Kidney epithelial cell (primary cell): ENCODE results near the gene OARD1. TPM values are rescaled to one million over a fixed set of nuclear protein-coding genes. Genes with fewer than 3 reads are reported as not detected.
A peak's percentile ranks its signal among the peaks of the same experiment; 100 is the strongest.

ENCODE experiments used
- DNase-seq: peaks from one replicate; pipeline ENCODE4 v3.0.0-alpha.2; 2010; ENCODE audit warnings: low read depth
- H3K27me3 ChIP-seq: 2 replicates; pipeline ENCODE4 v1.6.0; 2011; ENCODE audit warnings: low read length; ENCODE audit not compliant: control insufficient read depth, insufficient read depth
- H3K36me3 ChIP-seq: 2 replicates; pipeline ENCODE4 v1.5.1; 2011; ENCODE audit warnings: low read length; ENCODE audit not compliant: control insufficient read depth, insufficient read depth
- H3K4me3 ChIP-seq: 2 replicates; pipeline ENCODE4 v1.5.1; 2011; ENCODE audit warnings: low read depth, mild to moderate bottlenecking, control low read depth, low read length
- total RNA-seq: library from RNA; depleted of rRNA; stranded (reverse); fragments of >200 nt; gene quantifications from 2 replicates; pipeline ENCODE4 v1.2.3, GENCODE V29; 2015
- TF ChIP-seq, protein P1 (sequence below): IDR thresholded peaks from 2 replicates; pipeline ENCODE4 v1.5.1; 2011; ENCODE audit warnings: mild to moderate bottlenecking, moderate library complexity, low read length, control low read depth, inconsistent platforms; ENCODE audit not compliant: insufficient read depth, poor library complexity, severe bottlenecking

The OARD1 gene
- total RNA-seq, 1 donor from 2014 or later: 16.1 TPM

DNA sequence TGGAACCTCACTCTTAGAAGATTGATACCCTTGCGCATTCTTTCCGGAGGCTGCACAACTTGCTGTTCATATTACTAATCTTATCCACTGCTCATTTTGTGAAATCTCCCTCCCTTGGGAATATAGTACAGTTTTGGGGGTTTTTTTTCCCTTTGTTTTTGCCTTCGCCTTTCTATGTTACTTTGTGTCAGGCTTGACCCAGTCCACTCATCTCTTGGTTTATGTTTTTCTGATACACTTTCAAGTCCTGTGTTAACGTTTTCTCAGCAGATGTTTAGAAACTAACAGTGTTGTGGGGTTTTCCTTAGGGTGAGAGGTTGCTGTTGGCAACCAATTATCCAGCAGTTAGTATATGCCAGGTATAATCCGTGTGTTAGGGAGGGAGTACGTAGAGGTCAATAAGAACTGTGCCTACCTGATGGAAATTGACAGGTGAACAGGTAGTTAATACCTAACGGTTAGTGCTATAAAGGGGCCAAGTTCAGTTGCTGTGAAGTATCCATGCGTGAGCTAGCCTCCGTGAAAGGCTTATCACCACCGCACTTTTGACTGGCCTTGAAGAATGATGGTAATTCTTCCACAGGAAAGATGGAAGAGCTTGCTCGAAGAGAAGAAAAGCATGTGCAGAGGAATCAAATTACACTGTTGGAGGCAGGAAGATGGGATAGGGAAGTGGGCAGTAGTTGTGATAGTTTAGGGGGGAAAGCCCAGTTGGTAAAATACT is 2.0 kb upstream of the OARD1 start:
- Histone ChIP-seq H3K36me3 (no peaks in the 10 kb centered on the region), H3K4me3 (peak overlapping the region; percentile 75), H3K27me3 (no peaks in the 10 kb centered on the region)
- DNase-seq: no peak
- TF ChIP-seq, protein P1, sequence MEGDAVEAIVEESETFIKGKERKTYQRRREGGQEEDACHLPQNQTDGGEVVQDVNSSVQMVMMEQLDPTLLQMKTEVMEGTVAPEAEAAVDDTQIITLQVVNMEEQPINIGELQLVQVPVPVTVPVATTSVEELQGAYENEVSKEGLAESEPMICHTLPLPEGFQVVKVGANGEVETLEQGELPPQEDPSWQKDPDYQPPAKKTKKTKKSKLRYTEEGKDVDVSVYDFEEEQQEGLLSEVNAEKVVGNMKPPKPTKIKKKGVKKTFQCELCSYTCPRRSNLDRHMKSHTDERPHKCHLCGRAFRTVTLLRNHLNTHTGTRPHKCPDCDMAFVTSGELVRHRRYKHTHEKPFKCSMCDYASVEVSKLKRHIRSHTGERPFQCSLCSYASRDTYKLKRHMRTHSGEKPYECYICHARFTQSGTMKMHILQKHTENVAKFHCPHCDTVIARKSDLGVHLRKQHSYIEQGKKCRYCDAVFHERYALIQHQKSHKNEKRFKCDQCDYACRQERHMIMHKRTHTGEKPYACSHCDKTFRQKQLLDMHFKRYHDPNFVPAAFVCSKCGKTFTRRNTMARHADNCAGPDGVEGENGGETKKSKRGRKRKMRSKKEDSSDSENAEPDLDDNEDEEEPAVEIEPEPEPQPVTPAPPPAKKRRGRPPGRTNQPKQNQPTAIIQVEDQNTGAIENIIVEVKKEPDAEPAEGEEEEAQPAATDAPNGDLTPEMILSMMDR: no peak

DNA sequence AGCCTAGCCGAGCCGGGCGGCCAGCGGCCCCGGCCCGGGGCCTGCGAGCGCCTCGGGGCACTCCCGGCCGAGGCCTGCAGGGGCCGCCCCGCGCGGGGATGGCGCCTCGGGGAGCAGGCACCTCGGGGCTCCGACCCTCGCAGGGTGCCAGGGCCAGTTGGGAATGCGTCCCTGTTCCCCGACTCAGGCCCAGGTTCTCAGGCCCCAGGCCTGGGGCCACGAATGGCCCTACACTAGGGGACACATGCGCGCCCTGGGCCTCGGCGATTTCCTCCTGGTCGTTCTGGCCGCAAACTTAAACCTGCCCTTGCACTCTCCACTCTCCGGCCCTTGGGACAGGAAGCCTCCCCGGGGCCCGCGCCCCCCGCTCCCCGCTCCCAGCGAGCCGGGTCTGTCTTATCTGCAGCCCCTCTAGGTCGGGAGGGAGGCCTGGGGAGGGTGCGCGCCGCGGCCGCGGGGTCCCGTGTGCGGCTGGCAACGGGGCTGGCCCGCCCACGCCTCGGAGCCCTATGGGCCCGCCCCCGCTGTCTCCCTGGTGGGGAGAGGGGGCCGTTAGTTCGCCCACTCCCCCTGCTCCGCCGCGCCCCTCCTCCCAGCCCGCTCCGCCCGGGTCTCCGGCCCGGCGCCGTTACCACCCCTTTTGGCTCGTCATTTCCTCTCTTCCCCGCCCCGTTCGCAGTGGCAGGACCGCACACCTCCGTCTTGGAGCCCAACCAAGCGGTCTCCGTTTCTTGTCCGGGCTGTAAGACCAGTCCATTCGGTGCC is 1.2 kb upstream of the OARD1 start:
- TF ChIP-seq, protein P1: peak; percentile 11
- peak overlapping the region; percentile 75 for H3K4me3 ChIP-seq
- H3K36me3 ChIP-seq: no peaks in the 10 kb centered on the region
- no peaks in the 10 kb centered on the region for H3K27me3 ChIP-seq
- DNase-seq: peak; percentile 39

DNA sequence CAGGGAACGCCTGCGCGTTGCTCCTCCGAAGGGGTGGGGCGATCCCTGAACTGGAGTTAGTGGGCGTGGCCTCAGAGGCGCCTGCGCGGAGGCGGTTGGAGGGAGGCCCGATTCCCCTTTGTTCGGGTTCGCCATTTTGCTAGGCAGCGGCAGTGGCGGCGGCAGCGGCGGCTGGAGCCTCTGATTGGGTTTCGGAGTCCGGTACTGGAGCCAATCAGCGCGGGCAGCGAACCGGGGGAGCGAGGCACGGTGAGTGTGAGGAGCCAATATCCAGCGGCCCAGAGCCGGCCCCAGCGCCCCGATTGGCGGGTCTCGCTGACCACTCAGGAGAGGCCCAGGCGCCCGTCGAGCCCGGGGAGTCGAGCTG is 663 bp upstream of the OARD1 start, which contains the start of gene NFYA:
NFYA (plus strand) TSS at position 139 of the 367 bp plus-strand sequence. CDS start 6,116 bp downstream, outside the sequence.
- Histone ChIP-seq H3K27me3 (no peaks in the 10 kb centered on the region), H3K36me3 (no peaks in the 10 kb centered on the region), H3K4me3 (peak within 1 kb of the TSS; percentile 75)
- TF ChIP-seq, protein P1: no peak
- peak; percentile 86 for DNase-seq

DNA sequence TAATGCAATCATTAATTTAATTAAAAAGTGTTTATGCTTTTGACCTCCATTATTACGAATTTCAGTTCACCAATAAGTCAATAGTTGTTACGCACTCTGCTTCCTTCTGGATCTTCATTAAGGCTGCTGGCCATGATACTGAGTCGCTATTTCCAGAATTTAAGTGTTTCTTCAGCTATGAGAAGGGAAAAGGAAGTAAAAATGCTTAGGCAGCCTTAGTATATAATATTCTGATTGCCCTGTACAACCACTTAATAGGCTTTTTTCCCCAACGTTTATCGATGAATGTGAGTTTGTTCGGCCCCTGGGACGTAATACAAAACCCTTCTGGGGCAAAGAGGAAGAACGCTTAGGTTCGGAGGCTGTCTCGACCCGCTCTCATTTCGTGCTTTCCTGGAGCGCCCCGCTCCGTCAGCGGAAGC is 644 bp downstream of the OARD1 start:
- Histone ChIP-seq H3K36me3 (no peaks in the 10 kb centered on the region), H3K4me3 (peak overlapping the region; percentile 75), H3K27me3 (no peaks in the 10 kb centered on the region)
- TF ChIP-seq, protein P1: no peak
- DNase-seq: no peak

DNA sequence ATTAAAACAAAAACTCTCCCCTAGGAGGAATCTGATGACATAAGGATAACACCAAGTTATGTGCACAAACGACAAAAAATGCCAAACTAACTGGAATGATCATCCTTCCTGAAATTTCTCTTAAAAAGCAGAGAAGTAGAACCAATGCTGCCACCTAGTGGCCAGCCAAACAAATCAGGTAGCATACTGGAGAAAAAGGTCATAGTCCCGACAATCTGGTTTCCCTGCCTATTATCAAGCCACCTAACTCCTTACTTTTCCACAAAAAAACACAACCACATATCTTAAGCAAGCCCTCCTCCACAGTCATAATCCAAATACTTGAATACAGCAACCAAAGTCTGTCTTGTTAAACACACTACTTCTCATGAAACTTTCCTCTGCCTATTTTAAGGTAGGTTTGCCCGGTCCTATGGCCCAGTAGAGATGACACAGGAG is 5.3 kb downstream of the OARD1 start:
- peak; percentile 54 for DNase-seq
- TF ChIP-seq, protein P1: peak; percentile 72
- H3K27me3 ChIP-seq: no peaks in the 10 kb centered on the region
- H3K36me3 ChIP-seq: no peaks in the 10 kb centered on the region
- H3K4me3 ChIP-seq: no peak overlapping the region
